ENCODE results near the gene CSNK1G1.
"Not testable (repeated sequence)": the region's sequence is repeated elsewhere in the genome, so short reads cannot be mapped to it uniquely, and the experiment has no call there.

CSNK1G1 gene

GRCh38 chr15:64379216-64379960 is 23.4 kb upstream of the CSNK1G1 start:
- TF ChIP-seq, protein P1, sequence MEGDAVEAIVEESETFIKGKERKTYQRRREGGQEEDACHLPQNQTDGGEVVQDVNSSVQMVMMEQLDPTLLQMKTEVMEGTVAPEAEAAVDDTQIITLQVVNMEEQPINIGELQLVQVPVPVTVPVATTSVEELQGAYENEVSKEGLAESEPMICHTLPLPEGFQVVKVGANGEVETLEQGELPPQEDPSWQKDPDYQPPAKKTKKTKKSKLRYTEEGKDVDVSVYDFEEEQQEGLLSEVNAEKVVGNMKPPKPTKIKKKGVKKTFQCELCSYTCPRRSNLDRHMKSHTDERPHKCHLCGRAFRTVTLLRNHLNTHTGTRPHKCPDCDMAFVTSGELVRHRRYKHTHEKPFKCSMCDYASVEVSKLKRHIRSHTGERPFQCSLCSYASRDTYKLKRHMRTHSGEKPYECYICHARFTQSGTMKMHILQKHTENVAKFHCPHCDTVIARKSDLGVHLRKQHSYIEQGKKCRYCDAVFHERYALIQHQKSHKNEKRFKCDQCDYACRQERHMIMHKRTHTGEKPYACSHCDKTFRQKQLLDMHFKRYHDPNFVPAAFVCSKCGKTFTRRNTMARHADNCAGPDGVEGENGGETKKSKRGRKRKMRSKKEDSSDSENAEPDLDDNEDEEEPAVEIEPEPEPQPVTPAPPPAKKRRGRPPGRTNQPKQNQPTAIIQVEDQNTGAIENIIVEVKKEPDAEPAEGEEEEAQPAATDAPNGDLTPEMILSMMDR (IDR thresholded peaks at IDR 0.05) = no peak
- H3K4me1 ChIP-seq = peaks cover 0 to 19% (median 10%) of the 10 kb centered on the region in 4 donors

GRCh38 chr15:64373360-64373759 is 17.4 kb upstream of the CSNK1G1 start:
- Histone ChIP-seq H3K9me3 (no peaks in the 10 kb centered on the region), H3K27me3 (no peaks in the 10 kb centered on the region), H3K4me1 (peaks cover 0 to 6% (median 0%) of the 10 kb centered on the region in 4 donors), H3K27ac (no peak overlapping the region), H3K36me3 (no peaks in the 10 kb centered on the region), H3K4me3 (no peak overlapping the region)
- intact Hi-C loops (cut with DNase I; ENCODE audit: low total_unique reads) = no loop called here
- no peak for DNase-seq
- TF ChIP-seq, protein P1 (IDR thresholded peaks at IDR 0.05) = no peak

More at GRCh38 chr15:64379216-64379960, 23.4 kb upstream of the CSNK1G1 start:
- Histone ChIP-seq H3K9me3 (no peaks in the 10 kb centered on the region), H3K4me3 (no peak overlapping the region), H3K36me3 (no peaks in the 10 kb centered on the region), H3K27me3 (no peaks in the 10 kb centered on the region), H3K27ac (no peak overlapping the region)
- no peak for DNase-seq
- intact Hi-C loops (cut with DNase I; ENCODE audit: low total_unique reads) = no loop called here

- DNase-seq; intact Hi-C loops (cut with DNase I; ENCODE audit: low total_unique reads); H3K27me3 ChIP-seq; H3K9me3 ChIP-seq; H3K27ac ChIP-seq; H3K4me3 ChIP-seq; H3K36me3 ChIP-seq; H3K4me1 ChIP-seq: not testable (repeated sequence)
Measured at GRCh38 chr15:64371383-64371782, 15.4 kb upstream of the CSNK1G1 start.

GRCh38 chr15:64369078-64369607 is 13.2 kb upstream of the CSNK1G1 start:
- TF ChIP-seq, protein P1 (IDR thresholded peaks at IDR 0.05) = no peak
- Histone ChIP-seq H3K36me3 (no peaks in the 10 kb centered on the region), H3K27me3 (no peaks in the 10 kb centered on the region), H3K9me3 (no peaks in the 10 kb centered on the region), H3K4me1 (no peaks in the 10 kb centered on the region), H3K27ac (no peak overlapping the region), H3K4me3 (no peak overlapping the region)
- DNase-seq = no peak
- intact Hi-C loops (cut with DNase I; ENCODE audit: low total_unique reads) = no loop called here

DNA sequence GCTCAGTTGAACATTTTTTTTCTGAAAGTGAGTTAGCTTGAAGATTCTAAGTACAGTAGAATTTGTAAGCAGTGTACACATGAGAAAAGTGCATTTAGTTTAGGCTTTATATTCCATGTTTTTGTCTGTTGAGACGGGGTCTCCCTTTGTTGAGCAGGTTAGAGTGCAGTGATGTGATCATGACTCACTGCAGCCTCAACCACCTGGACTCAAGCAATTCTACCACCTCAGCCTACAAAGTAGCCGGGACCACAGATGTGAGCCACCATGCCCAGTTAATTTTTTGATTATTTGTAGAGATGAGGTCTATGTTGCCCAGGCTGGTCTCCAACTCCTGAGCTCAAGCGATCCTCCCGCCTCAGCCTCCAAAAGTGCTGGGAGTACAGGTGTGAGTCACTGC is 5.3 kb upstream of the CSNK1G1 start:
- TF ChIP-seq, protein P1 (IDR thresholded peaks at IDR 0.05) = no peak
- Histone ChIP-seq H3K9me3 (no peaks in the 10 kb centered on the region), H3K4me1 (peaks cover 0 to 5% (median 2%) of the 10 kb centered on the region in 4 donors), H3K36me3 (no peaks in the 10 kb centered on the region), H3K4me3 (no peak overlapping the region), H3K27me3 (no peaks in the 10 kb centered on the region), H3K27ac (no peak overlapping the region)
- no peak for DNase-seq
- intact Hi-C loops (cut with DNase I; ENCODE audit: low total_unique reads) = no loop called here

DNA sequence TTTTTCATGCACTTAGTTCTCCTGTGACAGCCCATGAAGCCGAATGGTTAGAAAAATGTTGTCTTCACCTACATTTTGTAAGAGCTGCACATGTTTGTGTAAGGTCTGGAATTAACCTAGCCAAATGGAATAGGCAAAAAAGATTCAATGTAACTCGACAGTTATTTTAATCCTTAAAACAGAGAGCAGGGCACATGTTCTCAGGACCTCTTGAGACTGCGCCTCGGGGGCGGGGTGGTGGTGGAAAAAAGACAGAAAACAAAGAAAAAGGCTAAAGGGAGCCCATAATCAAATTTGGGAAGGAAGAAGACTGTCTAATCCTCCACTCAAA is 702 bp upstream of the CSNK1G1 start:
- TF ChIP-seq, protein P1 (IDR thresholded peaks at IDR 0.05) = no peak
- Histone ChIP-seq H3K4me3 (peak overlapping the region; percentile 73 to 99), H3K36me3 (no peaks in the 10 kb centered on the region), H3K9me3 (no peaks in the 10 kb centered on the region), H3K27me3 (no peaks in the 10 kb centered on the region), H3K27ac (peak overlapping the region; percentile 79 to 87), H3K4me1 (peaks cover 0 to 20% (median 11%) of the 10 kb centered on the region in 4 donors)
- intact Hi-C loops (cut with DNase I; ENCODE audit: low total_unique reads) = loop anchor here (5.0 kb wide), 1 partner anchor 149 kb away; no protein-coding TSS in a partner anchor
- DNase-seq = no peak
